Measurements from ENCODE around the gene ACER2. TPM values are rescaled to one million over a fixed set of nuclear protein-coding genes. Genes with fewer than 3 reads are reported as not detected.

The ACER2 gene
- 1 to 10 TPM; 3.5 to 4.2 (median 4.0) TPM for total RNA-seq

- Histone ChIP-seq H3K9me3 (no peaks in the 10 kb centered on the region), H3K4me1 (peaks cover 0 to 12% (median 0%) of the 10 kb centered on the region in 4 donors), H3K27me3 (no peaks in the 10 kb centered on the region), H3K36me3 (no peaks in the 10 kb centered on the region), H3K27ac (peak within 1 kb of the TSS; percentile 64 to 77 (median 76)), H3K4me3 (peak within 1 kb of the TSS; percentile 72 to 90 (median 82))
- TF ChIP-seq CTCF (IDR thresholded peaks at IDR 0.05) (no peak), POLR2A (IDR thresholded peaks at IDR 0.05) (peak; percentile 57 to 76)
- peak; percentile 96 for DNase-seq
These were observed at the start of gene ACER2 for GRCh38 chr9:19408693-19409400. Gene ACER2 (plus strand): TSS chr9:19409009. CDS start chr9:19409085, 76 bp downstream.

- Histone ChIP-seq H3K4me3 (no peak overlapping the region), H3K9me3 (no peaks in the 10 kb centered on the region), H3K36me3 (peaks cover 0 to 95% (median 0%) of the 10 kb centered on the region in 3 donors), H3K4me1 (no peaks in the 10 kb centered on the region), H3K27ac (no peak overlapping the region), H3K27me3 (no peaks in the 10 kb centered on the region)
- DNase-seq, result no peak
- no peak for TF ChIP-seq POLR2A (IDR thresholded peaks at IDR 0.05)
- no peak for TF ChIP-seq CTCF (IDR thresholded peaks at IDR 0.05)
These were observed 39.7 kb upstream of the ACER2 start for GRCh38 chr9:19369107-19369506.

DNA sequence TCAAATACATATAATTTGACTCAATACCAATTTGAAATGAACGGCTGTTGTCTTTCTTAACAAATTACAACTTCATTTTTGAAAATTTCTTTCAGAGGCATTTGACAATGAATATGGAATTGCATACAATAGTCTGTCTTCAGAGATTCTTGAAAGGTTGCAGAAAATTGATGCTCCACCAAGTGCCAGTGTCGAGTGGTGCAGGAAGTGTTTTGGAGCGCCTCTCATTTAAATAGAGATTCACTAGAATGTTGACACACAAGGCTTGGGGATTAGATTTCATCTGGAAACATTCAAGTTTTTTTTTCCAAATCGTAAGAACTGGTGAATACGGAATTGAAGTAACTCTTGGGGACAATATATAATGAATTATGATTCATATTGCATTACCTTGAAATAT, 36.9 kb upstream of the ACER2 start:
- TF ChIP-seq POLR2A (IDR thresholded peaks at IDR 0.05) (no peak), CTCF (IDR thresholded peaks at IDR 0.05) (no peak)
- H3K27me3 ChIP-seq, result no peaks in the 10 kb centered on the region
- H3K4me3 ChIP-seq, result no peak overlapping the region
- no peak overlapping the region for H3K27ac ChIP-seq
- no peak for DNase-seq
- H3K9me3 ChIP-seq, result no peaks in the 10 kb centered on the region
- H3K36me3 ChIP-seq, result peaks cover 0 to 96% (median 0%) of the 10 kb centered on the region in 3 donors
- peaks cover 0 to 3% (median 0%) of the 10 kb centered on the region in 4 donors for H3K4me1 ChIP-seq

DNA sequence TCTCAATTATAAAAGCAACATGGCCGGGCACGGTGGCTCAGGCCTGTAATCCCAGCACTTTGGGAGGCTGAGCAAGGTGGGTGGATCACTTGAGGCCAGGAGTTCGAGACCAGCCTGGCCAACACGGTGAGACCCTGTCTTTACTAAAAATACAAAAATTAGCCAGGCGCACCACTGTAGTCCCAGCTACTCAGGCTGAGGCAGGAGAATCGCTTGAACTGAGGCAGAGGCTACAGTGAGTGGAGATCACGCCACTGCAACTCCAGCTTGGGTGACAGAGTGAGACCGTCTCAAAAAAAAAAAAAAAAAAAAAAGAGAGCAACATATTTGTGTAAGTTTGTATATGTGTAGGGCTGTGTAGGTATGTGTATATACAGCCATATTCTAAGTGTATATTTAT, 36.2 kb upstream of the ACER2 start:
- Histone ChIP-seq H3K9me3 (no peaks in the 10 kb centered on the region), H3K36me3 (peaks cover 0 to 96% (median 0%) of the 10 kb centered on the region in 3 donors), H3K4me3 (no peak overlapping the region), H3K4me1 (peaks cover 0 to 8% (median 0%) of the 10 kb centered on the region in 4 donors), H3K27ac (no peak overlapping the region), H3K27me3 (no peaks in the 10 kb centered on the region)
- DNase-seq, result no peak
- TF ChIP-seq POLR2A (IDR thresholded peaks at IDR 0.05) (no peak), CTCF (IDR thresholded peaks at IDR 0.05) (no peak)

DNA sequence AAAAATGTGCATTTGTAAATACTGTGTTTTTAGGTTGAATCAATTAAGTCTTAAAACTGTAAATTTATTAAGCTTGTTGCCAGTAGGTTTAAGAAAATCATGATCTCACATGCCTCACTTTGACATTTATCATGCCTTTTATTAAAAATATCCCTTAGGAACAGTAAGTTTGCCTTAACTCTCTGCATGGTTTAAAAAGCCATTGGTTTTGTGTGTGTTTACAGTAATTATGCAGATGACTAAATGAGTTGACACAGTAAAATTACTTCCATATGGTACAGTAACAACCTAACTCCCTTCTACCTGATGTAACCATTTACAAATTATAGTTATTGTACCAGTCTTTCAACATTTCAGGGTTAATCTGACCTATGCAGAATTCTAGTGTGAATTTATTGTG, 35.3 kb upstream of the ACER2 start:
- no peak for TF ChIP-seq POLR2A (IDR thresholded peaks at IDR 0.05)
- TF ChIP-seq CTCF (IDR thresholded peaks at IDR 0.05), result no peak
- DNase-seq, result no peak
- no peaks in the 10 kb centered on the region for H3K9me3 ChIP-seq
- peaks cover 0 to 97% (median 0%) of the 10 kb centered on the region in 3 donors for H3K36me3 ChIP-seq
- peaks cover 0 to 18% (median 4%) of the 10 kb centered on the region in 4 donors for H3K4me1 ChIP-seq
- no peaks in the 10 kb centered on the region for H3K27me3 ChIP-seq
- no peak overlapping the region for H3K27ac ChIP-seq
- no peak overlapping the region for H3K4me3 ChIP-seq

All from Peyer's patch (tissue), 4 donors.